GM06990 (cell line): ENCODE data around the gene GNB1.

Source experiments
- DNase-seq: peaks from one replicate; pipeline ENCODE4 v3.0.0-alpha.2; 2011; ENCODE audit not compliant: insufficient read length; ENCODE audit errors: extremely low read depth
- H3K27me3 ChIP-seq: replicated peaks from 2 replicates; pipeline ENCODE4 v1.6.0; 2011; ENCODE audit warnings: low read length; ENCODE audit not compliant: control insufficient read depth, insufficient read depth
- H3K36me3 ChIP-seq: 2 replicates; pipeline ENCODE4 v1.5.1; 2011; ENCODE audit warnings: low read length; ENCODE audit not compliant: control insufficient read depth, insufficient read depth
- H3K4me3 ChIP-seq: replicated peaks from 2 replicates; pipeline ENCODE4 v1.5.1; 2011; ENCODE audit warnings: low read depth, mild to moderate bottlenecking, control low read depth, low read length
- CTCF ChIP-seq: IDR thresholded peaks from 2 replicates; pipeline ENCODE4 v1.5.1; 2011; ENCODE audit warnings: low read length, control low read depth, mild to moderate bottlenecking, inconsistent platforms; ENCODE audit not compliant: insufficient read depth, poor library complexity, severe bottlenecking

Gene GNB1

GRCh38 chr1:1841575-1841995 lies 49.3 kb downstream of the GNB1 start:
- DNase-seq = no peak
- TF ChIP-seq CTCF = peak; percentile 27
- no peaks in the 10 kb centered on the region for H3K27me3 ChIP-seq
- peak overlapping the region; percentile 1 for H3K4me3 ChIP-seq
- H3K36me3 ChIP-seq = peaks cover 2% of the 10 kb centered on the region

GRCh38 chr1:1839311-1839965 lies 51.4 kb downstream of the GNB1 start:
- TF ChIP-seq CTCF = no peak
- no peaks in the 10 kb centered on the region for H3K27me3 ChIP-seq
- no peak overlapping the region for H3K4me3 ChIP-seq
- DNase-seq = no peak
- peaks cover 3% of the 10 kb centered on the region for H3K36me3 ChIP-seq

- Histone ChIP-seq H3K27me3 (no peaks in the 10 kb centered on the region), H3K4me3 (no peak overlapping the region), H3K36me3 (peaks cover 4% of the 10 kb centered on the region)
- no peak for DNase-seq
- TF ChIP-seq CTCF = no peak
These were observed 54.8 kb downstream of the GNB1 start for GRCh38 chr1:1836119-1836518.

GRCh38 chr1:1835546-1835945 lies 55.3 kb downstream of the GNB1 start:
- H3K36me3 ChIP-seq = peaks cover 7% of the 10 kb centered on the region
- no peak for TF ChIP-seq CTCF
- no peaks in the 10 kb centered on the region for H3K27me3 ChIP-seq
- no peak overlapping the region for H3K4me3 ChIP-seq
- DNase-seq = no peak

- no peak for TF ChIP-seq CTCF
- peak; percentile 61 for DNase-seq
- no peaks in the 10 kb centered on the region for H3K27me3 ChIP-seq
- H3K36me3 ChIP-seq = peaks cover 13% of the 10 kb centered on the region
- no peak overlapping the region for H3K4me3 ChIP-seq
These were observed 57.0 kb downstream of the GNB1 start for GRCh38 chr1:1833916-1834325.

GRCh38 chr1:1833456-1833855 lies 57.4 kb downstream of the GNB1 start:
- Histone ChIP-seq H3K36me3 (peaks cover 13% of the 10 kb centered on the region), H3K4me3 (no peak overlapping the region), H3K27me3 (no peaks in the 10 kb centered on the region)
- no peak for DNase-seq
- TF ChIP-seq CTCF = no peak
